Heart right ventricle (tissue), 16 donors: ENCODE results near the gene NXF1. TPM values are rescaled to one million over a fixed set of nuclear protein-coding genes. Genes with fewer than 3 reads are reported as not detected.

Experiments used
- ATAC-seq, 8 donors: fragments of 200-7000 bp; cut with Tn5 transposase; one replicate each; pipeline ENCODE4 v1.9.1; 2020; ENCODE audit warnings: mild to moderate bottlenecking in 8 of 8, moderate library complexity in 8 of 8, moderate number of reproducible peaks in 1 of 8
- DNase-seq, 2 donors: peaks; one replicate each; pipeline ENCODE4 v3.0.0-alpha.2; 2020
- H3K27ac ChIP-seq, 10 donors: fragments of 200-600 bp; sonication (generic) in 2 of 10; one replicate each; pipeline versions ENCODE4 v1.5.0 to v1.8.0; 2020 to 2022; ENCODE audit warnings: mild to moderate bottlenecking in 3 of 10
- H3K27me3 ChIP-seq, 7 donors: fragments of 200-600 bp; one replicate each; pipeline ENCODE4 v1.8.0; 2021 to 2022; ENCODE audit warnings: mild to moderate bottlenecking in 2 of 7
- H3K36me3 ChIP-seq, 9 donors: fragments of 200-600 bp; sonication (generic) in 1 of 9; one replicate each; pipeline versions ENCODE4 v1.5.0 to v1.8.0; 2020 to 2022; ENCODE audit warnings: mild to moderate bottlenecking in 2 of 9
- H3K4me1 ChIP-seq, 9 donors: fragments of 200-600 bp; sonication (generic) in 1 of 9; one replicate each; pipeline versions ENCODE4 v1.5.0 to v1.8.0; 2020 to 2022; ENCODE audit warnings: mild to moderate bottlenecking in 4 of 9
- H3K4me3 ChIP-seq, 10 donors: fragments of 200-600 bp; sonication (generic) in 2 of 10; one replicate each; pipeline versions ENCODE4 v1.5.0 to v1.8.0; 2020 to 2022; ENCODE audit warnings: mild to moderate bottlenecking in 7 of 10, moderate library complexity in 2 of 10
- H3K9me3 ChIP-seq, 11 donors: fragments of 200-600 bp in 10 of 11; sonication (generic) in 2 of 11; one replicate each; pipeline versions ENCODE4 v1.5.0 to v1.8.0; 2013 to 2022; ENCODE audit warnings: mild to moderate bottlenecking in 2 of 11, control low read depth in 1 of 11, moderate library complexity in 1 of 11
- WGBS, 2 donors: extraction: QIAGEN DNeasy Blood & Tissue Kit; methylation state at CpG; one replicate each; pipeline ENCODE4 v1.1.7; 2013; ENCODE audit warnings: inconsistent platforms in 1 of 2; 5-methylcytosine and 5-hydroxymethylcytosine counted together
- intact Hi-C, 10 donors: fragments of 100-400 bp; cut with DNase I; formaldehyde crosslinking; loops; one replicate each; pipeline versions ENCODE4 v1.11.1 to v1.14.2; 2022
- polyA plus RNA-seq, 2 donors: library from polyadenylated mRNA; stranded (reverse); fragments of 200-250 nt; gene quantifications; one replicate each; pipeline ENCODE4 v1.2.3, GENCODE V29; 2013
- total RNA-seq, 10 donors: library from RNA; stranded (reverse); fragmentation: NEBNext Ultra II Directional in 3 of 10; extraction: Animal tissue kit (Norgen Biotek cat#: 25700) in 3 of 10; gene quantifications; one replicate each; pipeline versions ENCODE4 v1.2.1 to v1.2.4, GENCODE V29; 2021 to 2023
- TF ChIP-seq, protein P1 (sequence below), 9 donors: fragments of 200-600 bp; sonication (generic) in 2 of 9; IDR thresholded peaks; one replicate each; pipeline versions ENCODE4 v1.5.0 to v1.8.0; 2021 to 2022; ENCODE audit warnings: antibody characterized with exemption in 9 of 9, mild to moderate bottlenecking in 5 of 9, moderate library complexity in 1 of 9
- donor health status: Arrhythmogenic right ventricular cardiomyopathy.
- donor health status: ischemic (EF 13 %, LVEDD 7.1; RV severe dilation, severe dysfunction).
- donor health status: healthy with polysubstance abuse.
- donor health status: DM: no; HTN: yes; CAD: no.
- donor health status: DM: no; HTN: no; CAD: no.
- donor health status: ischemic (EF 25% LVEDD 6.9; RV normal size, moderate dysfunction).
- donor health status: ischemic (EF 25% LVEDD 5.7; RV mildly dilated, moderate dysfunction).
- donor health status: healthy.
- donor health status: DM: yes; HTN: yes; CAD: no.
- donor health status: Ischemic cardiomyopathy.
- donor health status: ischemic (EF 35%, LVEDD 5.7; RV mildly dilated, moderate dysfunction).
- donor health status: nonischemic (EF 11% LVEDD 7.7; RV severe dilation, severe dysfunction).
- donor health status: DM: yes; HTN: yes; CAD: no.
- donor health status: PGD.
- donor health status: ischemic (EF 29% LVEDD 5.4; RV normal size, mild dysfunction).
- donor health status: nonischemic (EF 23%, LVEDD 6.1; RV moderate dilation, normal function).

The NXF1 gene
- total and polyA plus RNA-seq, 12 donors, result 28.3 to 96.7 (median 38.3) TPM

DNA sequence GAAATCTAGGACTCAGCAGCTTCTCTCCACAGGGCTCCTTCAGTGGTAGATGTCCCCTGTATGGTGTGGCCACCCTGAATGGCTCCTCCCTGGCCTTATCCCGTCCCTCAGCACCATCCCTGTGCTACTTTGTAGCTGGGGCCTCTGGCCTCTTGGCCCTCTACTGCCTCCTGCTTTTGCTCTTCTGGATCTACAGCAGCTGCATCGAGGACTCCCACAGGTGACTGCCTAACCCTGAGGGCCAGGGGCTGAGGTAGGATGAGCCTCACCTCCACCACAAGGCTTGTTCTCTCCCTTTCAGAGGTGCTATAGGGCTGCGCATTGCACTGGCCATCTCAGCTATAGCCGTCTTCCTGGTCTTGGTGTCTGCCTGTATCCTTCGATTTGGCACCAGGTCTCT is 16.2 kb downstream of the NXF1 start:
- intact Hi-C loops, result loop anchor here in 7 of 10 donors (5.0 to 10.0 kb wide), 5 partner anchors 43 to 76 kb away; partner anchors contain the start of genes STX5 (in 3 of the 7), TEX54 (in 3 of the 7) and WDR74 (in 1 of the 7)
- TF ChIP-seq, protein P1, sequence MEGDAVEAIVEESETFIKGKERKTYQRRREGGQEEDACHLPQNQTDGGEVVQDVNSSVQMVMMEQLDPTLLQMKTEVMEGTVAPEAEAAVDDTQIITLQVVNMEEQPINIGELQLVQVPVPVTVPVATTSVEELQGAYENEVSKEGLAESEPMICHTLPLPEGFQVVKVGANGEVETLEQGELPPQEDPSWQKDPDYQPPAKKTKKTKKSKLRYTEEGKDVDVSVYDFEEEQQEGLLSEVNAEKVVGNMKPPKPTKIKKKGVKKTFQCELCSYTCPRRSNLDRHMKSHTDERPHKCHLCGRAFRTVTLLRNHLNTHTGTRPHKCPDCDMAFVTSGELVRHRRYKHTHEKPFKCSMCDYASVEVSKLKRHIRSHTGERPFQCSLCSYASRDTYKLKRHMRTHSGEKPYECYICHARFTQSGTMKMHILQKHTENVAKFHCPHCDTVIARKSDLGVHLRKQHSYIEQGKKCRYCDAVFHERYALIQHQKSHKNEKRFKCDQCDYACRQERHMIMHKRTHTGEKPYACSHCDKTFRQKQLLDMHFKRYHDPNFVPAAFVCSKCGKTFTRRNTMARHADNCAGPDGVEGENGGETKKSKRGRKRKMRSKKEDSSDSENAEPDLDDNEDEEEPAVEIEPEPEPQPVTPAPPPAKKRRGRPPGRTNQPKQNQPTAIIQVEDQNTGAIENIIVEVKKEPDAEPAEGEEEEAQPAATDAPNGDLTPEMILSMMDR (IDR thresholded peaks at IDR 0.05), result no peak
- no peak for ATAC-seq
- Histone ChIP-seq H3K36me3 (peaks cover 0 to 57% (median 23%) of the 10 kb centered on the region in 9 donors), H3K4me3 (peak overlapping the region in 1 of 10 donors; percentile 0), H3K27me3 (no peaks in the 10 kb centered on the region), H3K9me3 (no peaks in the 10 kb centered on the region), H3K27ac (peak overlapping the region in 2 of 10 donors; percentile 92 to 97), H3K4me1 (peaks cover 13 to 67% (median 57%) of the 10 kb centered on the region in 9 donors)
- WGBS, 2 donors, result 63 to 75% methylated on average over 5 of the region's 5 CpGs
- DNase-seq, result no peak

DNA sequence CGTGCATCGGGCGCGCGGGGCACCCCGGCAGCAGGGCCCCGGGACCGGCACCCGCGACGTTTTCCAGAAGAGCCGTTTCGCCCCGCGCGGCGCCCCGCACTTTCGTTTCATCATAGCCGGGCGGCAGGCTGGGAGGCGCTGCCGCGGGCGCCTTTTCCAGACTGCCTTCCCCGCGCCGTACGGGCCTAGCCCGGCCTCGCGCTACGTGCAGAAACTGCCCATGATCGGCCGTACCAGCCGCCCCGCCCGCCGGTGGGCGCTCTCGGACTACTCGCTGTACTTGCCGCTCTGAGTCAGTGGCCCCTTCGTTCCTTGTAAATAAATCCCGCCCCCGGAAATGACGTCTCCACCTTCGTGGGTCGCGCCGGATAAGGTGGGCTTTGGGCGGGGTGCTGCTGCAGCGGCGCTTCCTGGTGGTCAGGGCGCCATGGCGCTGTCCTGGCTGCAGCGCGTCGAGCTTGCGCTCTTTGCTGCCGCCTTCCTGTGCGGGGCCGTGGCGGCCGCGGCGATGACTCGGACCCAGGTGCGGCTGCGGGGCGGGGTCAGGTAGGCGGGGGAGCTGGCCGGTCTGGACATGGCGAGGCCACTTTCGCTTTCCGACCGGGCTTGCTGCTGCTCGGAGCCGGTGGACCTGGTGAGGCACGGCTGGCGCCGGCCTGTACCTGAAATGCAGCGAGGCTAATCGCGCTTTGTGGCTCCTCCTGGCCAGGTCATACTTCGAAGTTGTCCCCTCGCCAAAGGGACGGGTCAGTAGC is 18.1 kb downstream of the NXF1 start, which contains the start of gene TMEM179B:
Gene TMEM179B, plus strand, starts transcription at position 398 of the 755 bp plus-strand sequence. Its CDS starts 30 bp downstream, at position 428.
- Histone ChIP-seq H3K4me1 (peaks cover 10 to 54% (median 49%) of the 10 kb centered on the region in 9 donors), H3K36me3 (peaks cover 0 to 54% (median 20%) of the 10 kb centered on the region in 9 donors), H3K4me3 (peak within 1 kb of the TSS; percentile 87 to 96 (median 92)), H3K27ac (peak within 1 kb of the TSS; percentile 91 to 99 (median 97)), H3K27me3 (no peaks in the 10 kb centered on the region), H3K9me3 (no peaks in the 10 kb centered on the region)
- ATAC-seq (peak; percentile 86 to 92 (median 89)), DNase-seq (peak; percentile 94 to 99)
- TF ChIP-seq, protein P1 (IDR thresholded peaks at IDR 0.05), result peak in 8 of 9 donors; percentile 4 to 60 (median 38)
- WGBS, 2 donors, result 0 to 1% methylated on average over 88 of the region's 88 CpGs
- intact Hi-C loops, result loop anchor here in 9 of 10 donors (2.0 to 10.0 kb wide), 7 partner anchors 45 to 78 kb away; partner anchors contain the start of genes STX5 (in 3 of the 9), TEX54 (in 3 of the 9) and WDR74 (in 1 of the 9)

DNA sequence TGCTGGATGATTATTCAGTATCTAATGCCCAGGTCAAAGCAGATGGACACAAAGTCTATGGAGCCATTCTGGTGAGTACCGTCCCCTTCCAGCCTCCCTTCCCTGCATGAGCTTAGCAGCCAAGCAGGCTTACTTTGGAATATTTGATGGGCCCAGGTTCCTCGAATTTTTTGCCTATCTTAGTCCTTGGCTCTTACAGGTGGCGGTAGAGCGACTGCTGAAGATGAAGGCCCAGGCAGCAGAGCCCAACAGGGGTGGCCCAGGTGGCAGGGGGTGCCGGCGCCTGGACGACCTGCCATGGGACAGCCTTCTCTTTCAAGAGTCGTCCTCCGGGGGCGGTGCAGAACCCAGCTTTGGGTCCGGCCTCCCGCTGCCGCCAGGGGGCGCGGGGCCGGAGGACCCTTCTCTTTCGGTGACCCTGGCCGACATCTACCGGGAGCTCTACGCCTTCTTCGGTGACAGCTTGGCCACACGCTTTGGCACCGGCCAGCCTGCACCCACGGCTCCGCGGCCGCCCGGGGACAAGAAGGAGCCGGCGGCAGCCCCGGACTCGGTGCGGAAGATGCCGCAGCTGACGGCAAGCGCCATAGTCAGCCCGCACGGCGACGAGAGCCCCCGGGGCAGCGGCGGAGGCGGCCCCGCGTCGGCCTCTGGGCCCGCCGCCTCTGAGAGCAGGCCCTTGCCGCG is 18.8 kb downstream of the NXF1 start:
- TF ChIP-seq, protein P1 (IDR thresholded peaks at IDR 0.05), result peak; percentile 85 to 99 (median 95)
- no peaks in the 10 kb centered on the region for H3K9me3 ChIP-seq
- intact Hi-C loops, result loop anchor here (1.0 to 10.0 kb wide), 8 partner anchors 46 to 78 kb away; partner anchors contain the start of genes STX5 (in 3 of the 10), TEX54 (in 3 of the 10) and WDR74 (in 1 of the 10)

DNA sequence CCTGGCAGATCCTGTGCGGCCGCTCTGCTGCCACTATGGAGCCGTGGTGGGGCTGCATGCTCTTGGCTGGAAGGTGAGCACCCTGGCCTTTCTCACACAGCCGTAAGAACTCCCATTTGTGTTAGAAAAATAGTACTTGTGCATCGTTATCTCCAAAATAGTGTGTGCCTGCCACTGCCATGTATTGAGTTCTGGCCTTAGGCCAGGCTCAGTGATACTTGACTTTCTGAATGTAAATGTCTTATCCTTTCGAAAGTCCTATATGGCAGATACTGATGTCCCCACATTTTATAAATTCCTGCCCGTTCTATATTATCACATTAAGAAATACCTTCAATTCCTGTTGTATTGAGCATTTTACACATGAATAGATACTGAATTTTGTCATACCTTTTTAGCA is 22.5 kb downstream of the NXF1 start:
- DNase-seq (no peak), ATAC-seq (no peak)
- Histone ChIP-seq H3K27me3 (no peaks in the 10 kb centered on the region), H3K4me3 (no peak overlapping the region), H3K4me1 (peaks cover 4 to 12% (median 12%) of the 10 kb centered on the region in 9 donors), H3K36me3 (peaks cover 0 to 66% (median 8%) of the 10 kb centered on the region in 9 donors), H3K9me3 (no peaks in the 10 kb centered on the region), H3K27ac (no peak overlapping the region)
- TF ChIP-seq, protein P1 (IDR thresholded peaks at IDR 0.05), result no peak
- WGBS, 2 donors, result 92% methylated on average over 7 of the region's 7 CpGs
- intact Hi-C loops, result loop anchor here in 1 of 10 donors (10.0 kb wide), 2 partner anchors 52 to 82 kb away; partner anchors contain the start of genes STX5, TEX54 and WDR74

More for the DNA sequence above, 18.8 kb downstream of the NXF1 start:
- Histone ChIP-seq H3K36me3 (peaks cover 0 to 57% (median 20%) of the 10 kb centered on the region in 9 donors), H3K4me3 (peak overlapping the region; percentile 87 to 96 (median 92)), H3K4me1 (peaks cover 9 to 49% (median 47%) of the 10 kb centered on the region in 9 donors), H3K27ac (peak overlapping the region; percentile 91 to 99 (median 97)), H3K27me3 (no peaks in the 10 kb centered on the region)
- ATAC-seq, result peak; percentile 80 to 94 (median 84)
- 1% methylated on average over 50 to 51 of the region's 51 CpGs for WGBS, 2 donors
- DNase-seq, result peak; percentile 90 to 91
